Testis (tissue), 2 donors: ENCODE measurements around the gene CADPS2.

Source experiments
- CTCF ChIP-seq, 3 experiments: fragments of 450-650 bp in 2 of 3; fragments of 200-600 bp in 1 of 3; sonication (generic) in 1 of 3; IDR thresholded peaks; one replicate each; pipeline ENCODE4 v1.5.1; 2016 to 2019; ENCODE audit warnings: antibody characterized with exemption in 3 of 3, mild to moderate bottlenecking in 2 of 3, moderate library complexity in 1 of 3
- POLR2A ChIP-seq: fragments of 450-650 bp; IDR thresholded peaks from one replicate; pipeline ENCODE4 v1.6.1; 2017; ENCODE audit warnings: antibody characterized with exemption, mild to moderate bottlenecking, moderate library complexity

GRCh38 chr7:122726881-122727280, 159.4 kb downstream of the CADPS2 start:
- TF ChIP-seq CTCF (IDR thresholded peaks at IDR 0.05) (no peak), POLR2A (no peak)
